GM21737 (cell line): Measurements from ENCODE around the gene TMEM38B.
"Not testable (repeated sequence)": the region's sequence is repeated elsewhere in the genome, so short reads cannot be mapped to it uniquely, and the experiment has no call there.

Experiments used
- ATAC-seq: cut with Tn5 transposase; IDR thresholded peaks from one replicate; pipeline ENCODE4 v1.9.1; 2021; ENCODE audit warnings: mild to moderate bottlenecking, moderate library complexity; ENCODE audit not compliant: unreplicated experiment

TMEM38B gene

GRCh38 chr9:105681313-105681712 lies 13.0 kb upstream of the TMEM38B start:
- ATAC-seq, result no peak

GRCh38 chr9:105681724-105682123 lies 12.6 kb upstream of the TMEM38B start:
- no peak for ATAC-seq

- ATAC-seq, result no peak
These were observed 10.6 kb upstream of the TMEM38B start for GRCh38 chr9:105683688-105684275.

GRCh38 chr9:105686936-105687335 lies 7.4 kb upstream of the TMEM38B start:
- ATAC-seq, result no peak

- no peak for ATAC-seq
These were observed 3.6 kb upstream of the TMEM38B start for GRCh38 chr9:105690742-105691141.

GRCh38 chr9:105693435-105694189 lies 729 bp upstream of the TMEM38B start:
- ATAC-seq, result peak; percentile 30

GRCh38 chr9:105694848-105695581 lies 674 bp downstream of the TMEM38B start:
- peak; percentile 48 for ATAC-seq

- no peak for ATAC-seq
These were observed 2.0 kb downstream of the TMEM38B start for GRCh38 chr9:105696219-105696793.

GRCh38 chr9:105697871-105698270 lies 3.5 kb downstream of the TMEM38B start:
- no peak for ATAC-seq

GRCh38 chr9:105698348-105698870 lies 4.1 kb downstream of the TMEM38B start:
- no peak for ATAC-seq

GRCh38 chr9:105700668-105701067 lies 6.3 kb downstream of the TMEM38B start:
- ATAC-seq, result no peak

- no peak for ATAC-seq
These were observed 6.8 kb downstream of the TMEM38B start for GRCh38 chr9:105701145-105701544.

GRCh38 chr9:105702207-105702606 lies 7.9 kb downstream of the TMEM38B start:
- ATAC-seq, result no peak

GRCh38 chr9:105703638-105704037 lies 9.3 kb downstream of the TMEM38B start:
- ATAC-seq, result not testable (repeated sequence)

GRCh38 chr9:105706156-105706555 lies 11.8 kb downstream of the TMEM38B start:
- no peak for ATAC-seq

GRCh38 chr9:105708405-105708804 lies 14.1 kb downstream of the TMEM38B start:
- peak; percentile 55 for ATAC-seq

- ATAC-seq, result no peak
These were observed 16.3 kb downstream of the TMEM38B start for GRCh38 chr9:105710638-105711037.

GRCh38 chr9:105711867-105712266 lies 17.5 kb downstream of the TMEM38B start:
- ATAC-seq, result no peak

GRCh38 chr9:105712297-105712696 lies 18.0 kb downstream of the TMEM38B start:
- no peak for ATAC-seq

- no peak for ATAC-seq
These were observed 18.4 kb downstream of the TMEM38B start for GRCh38 chr9:105712773-105713172.

- ATAC-seq, result no peak
These were observed 19.1 kb downstream of the TMEM38B start for GRCh38 chr9:105713260-105714019.
